ENCODE measurements around the gene LRRTM1. TPM values are rescaled to one million over a fixed set of nuclear protein-coding genes. Genes with fewer than 3 reads are reported as not detected.

LRRTM1 gene
- total and polyA plus RNA-seq, 5 donors = 0.68 to 0.97 (median 0.84) TPM

DNA sequence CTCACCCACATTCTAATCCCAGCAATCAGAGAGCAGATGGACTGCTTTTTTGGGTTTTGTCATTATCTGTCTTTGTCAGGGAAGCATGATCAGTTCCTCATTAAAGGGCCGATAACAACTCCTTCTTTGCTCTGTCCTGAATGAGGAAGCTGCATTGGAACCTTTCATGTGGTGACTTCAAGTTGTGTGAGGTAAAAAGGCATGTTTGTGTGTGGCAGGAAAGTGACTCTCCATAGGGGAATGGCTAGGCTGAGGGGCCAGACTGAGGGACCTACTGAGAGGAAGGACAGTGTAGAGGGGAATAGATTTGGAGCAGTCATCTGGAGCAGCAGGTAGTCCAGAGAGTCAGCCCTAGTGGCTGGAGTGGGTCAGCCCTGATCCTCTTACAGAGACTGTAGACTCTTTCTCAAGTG is 23.6 kb upstream of the LRRTM1 start:
- ATAC-seq = no peak
- intact Hi-C loops (cut with DNase I) = loop anchor here in 1 of 4 donors (5.0 kb wide), 1 partner anchor 169 kb away; no protein-coding TSS in a partner anchor
- no peaks in the 10 kb centered on the region for H3K27me3 ChIP-seq (ENCODE audit: control insufficient read depth, insufficient read depth)

DNA sequence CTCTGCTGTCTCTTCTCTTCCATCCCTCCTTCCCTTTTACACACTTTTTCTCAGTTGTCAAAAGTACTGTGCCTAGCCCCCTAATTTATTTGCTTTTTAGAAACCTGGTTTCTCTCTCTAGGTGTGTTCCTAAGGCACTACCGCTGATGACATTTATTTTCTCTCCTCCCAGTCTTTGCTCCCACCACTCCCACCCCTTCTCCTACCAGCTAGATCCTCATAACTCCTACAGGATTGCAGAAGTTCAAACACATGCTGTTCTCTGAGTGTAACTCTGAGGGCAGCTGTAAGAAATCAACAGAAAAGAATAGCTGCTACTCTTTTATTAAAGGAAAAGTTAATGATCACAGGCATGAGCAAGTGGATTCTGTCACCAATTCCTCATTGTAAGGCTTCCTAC is 22.3 kb upstream of the LRRTM1 start:
- Histone ChIP-seq H3K4me1 (ENCODE audit: control insufficient read depth, insufficient read depth, low read length) (no peaks in the 10 kb centered on the region), H3K27me3 (ENCODE audit: control insufficient read depth, insufficient read depth) (no peaks in the 10 kb centered on the region), H3K4me3 (ENCODE audit: low read length) (no peak overlapping the region), H3K27ac (ENCODE audit: low read length) (no peak overlapping the region), H3K9me3 (ENCODE audit: control insufficient read depth, low read length) (no peaks in the 10 kb centered on the region)
- DNase-seq (no peak), ATAC-seq (no peak)
- intact Hi-C loops (cut with DNase I) = loop anchor here in 3 of 4 donors (2.0 to 5.0 kb wide), 2 partner anchors 170 to 172 kb away; no protein-coding TSS in a partner anchor
- WGBS = 90% methylated on average over 1 of the region's 1 CpG

More for the DNA sequence above, 23.6 kb upstream of the LRRTM1 start:
- Histone ChIP-seq H3K4me1 (ENCODE audit: control insufficient read depth, insufficient read depth, low read length) (no peaks in the 10 kb centered on the region), H3K27ac (ENCODE audit: low read length) (no peak overlapping the region), H3K4me3 (ENCODE audit: low read length) (no peak overlapping the region), H3K9me3 (ENCODE audit: control insufficient read depth, low read length) (no peaks in the 10 kb centered on the region)
- WGBS = 70% methylated on average over 1 of the region's 1 CpG
- no peak for DNase-seq

DNA sequence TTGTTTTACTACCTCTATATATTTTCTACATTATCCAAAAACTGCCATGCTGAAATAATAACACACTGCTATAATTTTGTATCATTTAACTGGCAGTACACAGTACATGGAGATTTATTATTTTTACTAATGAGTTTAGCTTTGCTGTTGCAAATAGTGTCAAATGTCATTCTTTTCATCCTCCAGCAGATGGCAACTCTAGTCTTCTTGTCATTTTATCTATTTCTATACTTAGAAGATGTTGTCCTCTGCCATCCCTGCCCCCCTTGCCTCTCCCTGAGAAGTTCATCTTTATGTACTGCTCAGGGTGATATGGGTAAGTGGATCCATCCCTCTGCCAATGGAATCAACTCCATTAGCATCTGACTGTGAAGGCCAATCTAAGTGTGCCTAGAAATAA is 21.7 kb upstream of the LRRTM1 start:
- Histone ChIP-seq H3K27ac (ENCODE audit: low read length) (no peak overlapping the region), H3K4me1 (ENCODE audit: control insufficient read depth, insufficient read depth, low read length) (no peaks in the 10 kb centered on the region), H3K9me3 (ENCODE audit: control insufficient read depth, low read length) (no peaks in the 10 kb centered on the region), H3K4me3 (ENCODE audit: low read length) (no peak overlapping the region), H3K27me3 (ENCODE audit: control insufficient read depth, insufficient read depth) (no peaks in the 10 kb centered on the region)
- intact Hi-C loops (cut with DNase I) = loop anchor here in 3 of 4 donors (2.0 to 5.0 kb wide), 2 partner anchors 171 to 173 kb away; no protein-coding TSS in a partner anchor
- ATAC-seq (peak; percentile 41 to 55), DNase-seq (peak in 1 of 3 donors; percentile 52)

DNA sequence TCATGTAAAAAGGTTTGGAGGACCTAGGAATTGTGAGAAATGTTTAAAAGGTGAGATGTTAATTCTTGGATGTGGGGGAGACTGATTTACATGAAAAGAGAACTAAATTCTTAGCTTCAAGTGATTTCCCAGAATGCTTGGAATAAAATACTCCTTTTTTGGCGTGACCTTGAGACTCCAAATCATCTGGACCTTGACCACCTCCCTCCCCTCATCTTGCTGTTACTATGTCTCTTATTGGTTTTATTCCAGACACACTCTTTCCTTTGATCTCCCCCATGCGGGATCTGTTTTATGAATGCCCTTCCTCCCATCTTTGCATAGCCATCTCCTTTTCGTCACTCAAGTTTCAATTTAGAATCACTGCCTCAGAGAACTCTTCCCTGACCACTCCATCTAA is 20.0 kb upstream of the LRRTM1 start:
- intact Hi-C loops (cut with DNase I) = no loop called here
- DNase-seq = no peak
- H3K4me1 ChIP-seq (ENCODE audit: control insufficient read depth, insufficient read depth, low read length) = no peaks in the 10 kb centered on the region
- H3K27me3 ChIP-seq (ENCODE audit: control insufficient read depth, insufficient read depth) = no peaks in the 10 kb centered on the region
- no peak overlapping the region for H3K27ac ChIP-seq (ENCODE audit: low read length)
- H3K4me3 ChIP-seq (ENCODE audit: low read length) = no peak overlapping the region
- H3K9me3 ChIP-seq (ENCODE audit: control insufficient read depth, low read length) = no peaks in the 10 kb centered on the region
- 83% methylated on average over 3 of the region's 3 CpGs for WGBS
- no peak for ATAC-seq

DNA sequence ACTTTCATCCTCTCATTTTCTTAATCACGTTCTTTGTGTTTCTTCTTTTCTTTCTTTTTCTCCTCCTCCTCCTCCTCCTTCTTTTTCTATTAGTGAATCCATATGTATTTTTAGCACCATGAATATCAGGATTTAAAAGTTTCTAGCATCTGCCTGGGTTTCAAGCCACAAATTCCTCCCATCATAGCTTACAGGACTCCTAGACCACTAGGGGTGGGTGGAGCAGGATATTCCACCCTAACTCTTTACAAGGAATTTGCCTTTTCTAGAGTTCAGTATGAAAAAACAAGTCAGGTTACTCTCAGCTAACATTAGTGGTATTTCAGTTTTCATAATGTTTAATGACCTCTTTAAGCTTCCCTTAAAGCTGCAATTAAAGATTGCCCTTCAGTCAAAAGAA is 19.1 kb upstream of the LRRTM1 start:
- Histone ChIP-seq H3K27ac (ENCODE audit: low read length) (no peak overlapping the region), H3K9me3 (ENCODE audit: control insufficient read depth, low read length) (no peaks in the 10 kb centered on the region), H3K4me1 (ENCODE audit: control insufficient read depth, insufficient read depth, low read length) (no peaks in the 10 kb centered on the region), H3K27me3 (ENCODE audit: control insufficient read depth, insufficient read depth) (no peaks in the 10 kb centered on the region), H3K4me3 (ENCODE audit: low read length) (no peak overlapping the region)
- 62% methylated on average over 1 of the region's 1 CpG for WGBS
- intact Hi-C loops (cut with DNase I) = no loop called here
- DNase-seq (no peak), ATAC-seq (no peak)

DNA sequence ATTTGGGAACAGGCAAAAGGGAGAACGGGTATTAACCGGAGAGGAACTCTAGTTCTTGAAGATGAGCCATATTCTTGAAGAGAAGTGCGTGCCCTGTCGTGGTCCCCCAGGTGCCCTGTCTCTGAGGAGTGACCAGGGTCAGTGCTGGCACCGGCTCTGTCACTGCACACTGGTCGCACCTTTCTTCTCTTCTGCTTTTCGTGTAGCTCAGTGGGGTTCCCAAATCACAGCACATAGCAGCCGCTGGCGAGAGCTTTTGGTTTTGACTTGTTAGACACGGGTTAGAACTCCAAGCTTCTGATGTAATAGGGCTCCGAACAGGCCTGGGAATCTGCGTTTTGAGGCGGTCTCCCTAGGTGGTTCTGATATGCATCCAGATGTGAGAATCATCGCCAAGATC is 18.4 kb upstream of the LRRTM1 start:
- 63% methylated on average over 14 of the region's 14 CpGs for WGBS
- intact Hi-C loops (cut with DNase I) = no loop called here
- Histone ChIP-seq H3K9me3 (ENCODE audit: control insufficient read depth, low read length) (no peaks in the 10 kb centered on the region), H3K27ac (ENCODE audit: low read length) (no peak overlapping the region), H3K27me3 (ENCODE audit: control insufficient read depth, insufficient read depth) (no peaks in the 10 kb centered on the region), H3K4me1 (ENCODE audit: control insufficient read depth, insufficient read depth, low read length) (no peaks in the 10 kb centered on the region), H3K4me3 (ENCODE audit: low read length) (no peak overlapping the region)
- ATAC-seq (no peak), DNase-seq (no peak)

DNA sequence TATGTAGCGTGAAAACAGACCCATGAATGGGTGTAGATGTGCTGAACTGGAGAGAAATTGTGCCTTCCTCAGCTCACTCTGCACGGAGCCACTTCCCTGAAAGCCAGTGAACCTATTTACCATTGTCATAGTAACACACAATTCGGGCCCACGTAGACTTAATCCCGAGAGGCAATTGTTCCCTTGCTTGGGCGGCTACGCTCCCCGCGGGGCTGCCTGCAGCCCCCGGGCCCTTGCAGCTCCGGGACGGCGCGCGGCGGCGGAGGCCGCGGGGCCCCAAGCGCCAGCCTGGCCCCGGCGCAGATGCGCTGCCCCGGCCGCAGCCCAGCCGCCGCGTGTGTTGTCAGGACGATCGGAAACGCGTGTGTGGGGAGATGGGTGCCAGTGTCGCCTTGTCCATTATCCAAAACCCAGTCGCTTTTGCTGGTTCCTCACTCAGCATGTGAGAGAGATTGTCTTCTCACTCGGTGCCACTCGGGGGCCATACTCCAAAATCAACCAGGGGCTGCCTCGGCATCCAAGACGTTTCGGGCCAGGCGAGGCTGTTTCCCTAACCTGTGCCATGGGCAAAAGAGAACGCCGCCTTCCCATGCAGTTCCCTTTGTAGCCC is 17.9 kb upstream of the LRRTM1 start:
- intact Hi-C loops (cut with DNase I) = no loop called here
- WGBS = 20% methylated on average over 42 of the region's 42 CpGs

DNA sequence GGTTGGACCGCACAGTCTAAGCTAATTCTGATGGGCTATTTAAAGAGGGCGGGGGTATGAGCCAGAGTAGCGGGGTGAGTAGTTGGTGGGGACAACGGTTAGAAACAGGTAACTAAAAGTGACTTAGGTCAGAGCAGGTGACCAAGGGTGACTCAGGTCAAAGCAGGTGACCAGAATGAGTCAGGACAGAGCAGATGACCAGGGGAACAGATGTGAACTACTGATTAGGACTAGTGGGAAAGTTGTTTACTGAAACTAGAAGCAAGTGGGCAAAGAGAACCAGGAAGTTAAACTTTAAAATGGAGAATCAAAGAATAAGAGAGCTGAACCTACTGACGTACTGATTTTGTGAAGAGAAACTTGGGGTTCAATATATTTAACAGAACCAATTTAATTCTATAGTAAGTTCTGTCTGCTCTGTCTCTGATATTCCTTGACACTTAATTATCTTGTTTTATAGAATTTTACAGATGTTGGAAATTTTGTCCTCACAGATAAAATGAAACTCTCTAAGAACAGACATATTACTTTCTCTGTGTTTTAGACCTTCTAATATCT is 7.8 kb upstream of the LRRTM1 start:
- Histone ChIP-seq H3K4me3 (ENCODE audit: low read length) (no peak overlapping the region), H3K27me3 (ENCODE audit: control insufficient read depth, insufficient read depth) (peaks cover 2% of the 10 kb centered on the region), H3K9me3 (ENCODE audit: control insufficient read depth, low read length) (no peaks in the 10 kb centered on the region), H3K27ac (ENCODE audit: low read length) (no peak overlapping the region), H3K4me1 (ENCODE audit: control insufficient read depth, insufficient read depth, low read length) (no peaks in the 10 kb centered on the region)
- intact Hi-C loops (cut with DNase I) = no loop called here
- ATAC-seq (no peak), DNase-seq (no peak)
- 93% methylated on average over 5 of the region's 5 CpGs for WGBS

More for the DNA sequence above, 17.9 kb upstream of the LRRTM1 start:
- DNase-seq (no peak), ATAC-seq (no peak)
- H3K4me1 ChIP-seq (ENCODE audit: control insufficient read depth, insufficient read depth, low read length) = no peaks in the 10 kb centered on the region
- H3K27ac ChIP-seq (ENCODE audit: low read length) = no peak overlapping the region
- no peaks in the 10 kb centered on the region for H3K27me3 ChIP-seq (ENCODE audit: control insufficient read depth, insufficient read depth)
- peak overlapping the region; percentile 29 for H3K4me3 ChIP-seq (ENCODE audit: low read length)
- H3K9me3 ChIP-seq (ENCODE audit: control insufficient read depth, low read length) = no peaks in the 10 kb centered on the region

DNA sequence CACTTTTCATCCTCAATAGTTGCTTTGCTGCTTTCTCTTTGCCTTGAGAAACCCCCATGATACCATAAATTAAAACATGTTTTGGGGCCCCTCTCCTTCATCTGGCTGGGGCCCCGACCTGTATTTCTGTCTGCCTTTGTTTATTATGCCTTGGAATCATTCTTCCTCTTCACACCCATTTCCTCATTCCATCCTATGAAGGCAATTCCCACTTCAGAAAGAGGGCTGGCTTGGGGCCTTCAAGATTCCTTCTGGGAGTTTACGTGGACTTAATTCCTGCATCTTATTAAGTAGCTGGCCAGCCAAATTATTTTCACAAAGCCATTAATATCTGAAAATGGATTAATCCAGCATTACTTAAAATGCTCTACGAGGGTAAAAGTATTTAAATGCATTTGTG is 6.8 kb upstream of the LRRTM1 start:
- ATAC-seq (no peak), DNase-seq (no peak)
- Histone ChIP-seq H3K27me3 (ENCODE audit: control insufficient read depth, insufficient read depth) (peaks cover 2% of the 10 kb centered on the region), H3K27ac (ENCODE audit: low read length) (no peak overlapping the region), H3K4me3 (ENCODE audit: low read length) (no peak overlapping the region), H3K4me1 (ENCODE audit: control insufficient read depth, insufficient read depth, low read length) (no peaks in the 10 kb centered on the region), H3K9me3 (ENCODE audit: control insufficient read depth, low read length) (no peaks in the 10 kb centered on the region)
- intact Hi-C loops (cut with DNase I) = no loop called here
- WGBS = 40% methylated on average over 3 of the region's 3 CpGs

DNA sequence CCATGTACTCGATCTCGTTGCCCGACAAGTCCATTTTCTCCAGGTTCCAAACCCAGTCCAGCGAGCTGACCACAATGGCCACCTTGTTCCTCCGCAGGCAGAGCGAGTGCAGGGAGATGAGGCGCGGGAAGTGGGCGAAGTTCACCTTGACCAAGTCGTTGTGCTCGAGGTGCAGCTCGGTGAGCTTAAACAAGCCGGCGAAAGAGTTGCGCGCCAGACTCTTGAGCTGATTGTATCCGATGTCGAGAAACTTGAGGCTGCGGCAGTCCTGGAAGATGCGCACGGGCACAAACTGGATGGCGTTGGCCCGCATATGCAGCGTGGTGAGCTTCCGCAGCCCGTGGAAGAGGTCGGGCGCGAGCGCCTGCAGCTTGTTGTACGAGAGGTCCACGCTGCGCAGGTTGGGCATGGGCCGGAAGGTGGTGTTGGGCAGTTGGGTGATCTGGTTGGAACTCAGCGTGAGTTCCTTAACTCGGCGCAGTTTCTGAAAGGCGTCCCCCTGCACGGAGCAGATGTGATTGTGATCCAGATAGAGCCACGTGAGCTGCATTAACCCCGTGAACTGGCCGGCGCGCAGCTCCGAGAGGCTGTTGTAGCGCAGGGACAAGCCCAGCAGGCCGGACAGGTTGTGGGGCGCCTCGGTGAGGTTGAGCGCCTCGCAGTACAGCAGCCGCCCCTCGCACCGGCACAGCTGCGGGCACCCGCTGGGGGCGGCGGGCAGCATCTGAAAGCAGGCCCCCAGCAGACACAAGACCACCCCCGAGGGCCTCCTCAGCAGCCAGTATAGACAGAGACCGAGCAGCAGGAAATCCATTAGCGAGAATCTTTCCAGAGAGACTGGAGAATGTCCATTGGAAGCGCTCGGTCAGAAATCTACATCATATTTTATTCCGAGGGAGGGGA is 1.3 kb downstream of the LRRTM1 start:
- DNase-seq = peak in 2 of 3 donors; percentile 43 to 47
- peaks cover 2% of the 10 kb centered on the region for H3K27me3 ChIP-seq (ENCODE audit: control insufficient read depth, insufficient read depth)
- 2% methylated on average over 64 of the region's 64 CpGs for WGBS
- peak overlapping the region; percentile 12 for H3K4me3 ChIP-seq (ENCODE audit: low read length)
- intact Hi-C loops (cut with DNase I) = no loop called here
- H3K9me3 ChIP-seq (ENCODE audit: control insufficient read depth, low read length) = no peaks in the 10 kb centered on the region
- H3K27ac ChIP-seq (ENCODE audit: low read length) = no peak overlapping the region
- peak; percentile 22 to 51 for ATAC-seq
- H3K4me1 ChIP-seq (ENCODE audit: control insufficient read depth, insufficient read depth, low read length) = no peaks in the 10 kb centered on the region

Measured in right cardiac atrium (tissue), 5 donors.